GM18507 (cell line): ENCODE measurements around the gene CD47.

ENCODE experiments used
- DNase-seq: peaks from one replicate; pipeline ENCODE4 v3.0.0; 2011; ENCODE audit warnings: low read depth; ENCODE audit not compliant: insufficient read length; ENCODE audit errors: extremely low spot score
- FAIRE-seq: peaks from 2 replicates; lab custom pipeline; 2011; peaks lifted over from hg19 to GRCh38; lab: Jason Lieb, UNC

CD47 gene

GRCh38 chr3:108024146-108024850 is 66.5 kb downstream of the CD47 start:
- no peak for DNase-seq
- no peak for FAIRE-seq

DNA sequence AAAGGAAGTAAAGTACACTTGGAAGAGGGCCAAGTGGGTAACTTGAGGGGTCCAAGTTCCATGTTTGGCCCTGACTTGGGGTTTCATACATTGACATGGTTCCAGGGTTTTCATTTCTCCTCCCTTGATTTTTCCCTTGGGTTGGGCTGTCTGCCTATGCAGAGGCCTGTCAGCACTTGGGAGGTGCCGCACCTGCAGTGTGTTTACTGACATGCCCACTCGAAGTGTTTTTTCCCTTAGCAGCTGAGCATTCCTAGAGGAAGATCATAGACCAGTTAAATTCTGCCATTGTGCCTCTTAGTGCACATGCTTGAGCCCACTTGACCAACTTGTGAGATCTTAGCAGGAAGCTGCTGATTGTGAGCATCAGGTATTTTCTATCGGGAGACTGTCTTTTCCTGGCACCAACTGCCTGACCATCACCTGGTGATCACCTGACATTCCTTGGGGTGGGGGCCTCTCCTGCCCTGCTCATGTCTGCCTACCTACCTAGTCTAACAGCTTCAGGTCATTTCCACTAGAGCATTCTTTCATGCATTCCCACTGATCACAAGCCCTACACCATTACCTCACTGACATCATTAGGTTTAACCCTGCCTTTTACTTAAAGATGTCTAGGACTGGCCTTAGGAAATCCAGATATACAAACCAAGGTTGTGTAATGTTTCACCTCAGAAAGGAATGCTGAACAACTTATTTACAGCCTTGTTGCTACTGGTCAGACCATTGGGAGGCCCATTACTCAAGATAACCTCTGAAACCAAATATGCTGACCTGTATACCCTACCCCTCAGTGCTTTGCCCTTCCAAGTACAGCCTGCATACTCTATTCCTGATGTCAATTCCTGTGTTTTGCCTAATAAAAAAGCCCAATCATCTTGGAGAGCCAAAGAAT is 68.3 kb downstream of the CD47 start:
- DNase-seq (no peak), FAIRE-seq (no peak)

GRCh38 chr3:108021533-108021932 is 69.3 kb downstream of the CD47 start:
- DNase-seq (no peak), FAIRE-seq (no peak)

- DNase-seq (no peak), FAIRE-seq (no peak)
Observed at GRCh38 chr3:108021131-108021530, 69.7 kb downstream of the CD47 start.

- DNase-seq (no peak), FAIRE-seq (no peak)
Observed at GRCh38 chr3:108018552-108018951, 72.3 kb downstream of the CD47 start.

DNA sequence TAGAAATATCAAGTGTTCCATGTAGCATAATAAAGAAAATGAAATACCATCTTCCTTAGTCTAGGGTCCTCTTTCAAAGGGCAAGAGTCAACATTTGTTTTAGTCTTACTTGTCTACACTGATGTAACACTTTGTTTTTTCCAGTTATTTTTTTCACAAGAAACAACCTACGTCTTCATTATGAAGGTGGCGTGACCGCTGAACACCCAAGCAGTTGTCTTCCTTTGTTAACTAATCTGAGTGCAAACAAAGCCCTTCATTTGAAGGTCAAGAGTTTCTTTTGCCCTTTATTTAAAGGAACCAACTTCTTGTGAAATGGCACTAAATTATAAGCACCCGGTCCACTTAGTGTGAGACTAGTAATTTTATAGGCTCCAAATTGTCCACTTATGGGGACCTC is 73.2 kb downstream of the CD47 start:
- FAIRE-seq (no peak), DNase-seq (no peak)

DNA sequence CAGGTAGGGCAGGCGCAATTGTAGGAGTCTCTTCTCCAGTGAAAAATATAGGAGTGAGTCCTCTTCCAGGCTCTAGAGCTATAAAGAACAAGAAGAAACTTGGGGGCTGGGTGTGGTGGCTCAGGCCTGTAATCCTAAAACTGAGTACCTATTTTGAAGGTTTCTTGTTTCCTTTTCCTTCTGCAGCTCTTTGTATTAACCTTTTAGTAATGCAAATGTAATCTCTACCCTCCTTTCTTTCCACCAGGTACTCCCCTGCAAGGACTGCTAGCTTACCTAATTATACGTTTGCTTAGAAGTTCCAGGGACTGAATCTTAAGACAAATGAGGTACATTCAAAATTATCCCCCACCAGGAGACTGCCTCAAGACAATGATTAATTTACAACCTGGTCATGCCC is 75.9 kb downstream of the CD47 start:
- DNase-seq (no peak), FAIRE-seq (no peak)

DNA sequence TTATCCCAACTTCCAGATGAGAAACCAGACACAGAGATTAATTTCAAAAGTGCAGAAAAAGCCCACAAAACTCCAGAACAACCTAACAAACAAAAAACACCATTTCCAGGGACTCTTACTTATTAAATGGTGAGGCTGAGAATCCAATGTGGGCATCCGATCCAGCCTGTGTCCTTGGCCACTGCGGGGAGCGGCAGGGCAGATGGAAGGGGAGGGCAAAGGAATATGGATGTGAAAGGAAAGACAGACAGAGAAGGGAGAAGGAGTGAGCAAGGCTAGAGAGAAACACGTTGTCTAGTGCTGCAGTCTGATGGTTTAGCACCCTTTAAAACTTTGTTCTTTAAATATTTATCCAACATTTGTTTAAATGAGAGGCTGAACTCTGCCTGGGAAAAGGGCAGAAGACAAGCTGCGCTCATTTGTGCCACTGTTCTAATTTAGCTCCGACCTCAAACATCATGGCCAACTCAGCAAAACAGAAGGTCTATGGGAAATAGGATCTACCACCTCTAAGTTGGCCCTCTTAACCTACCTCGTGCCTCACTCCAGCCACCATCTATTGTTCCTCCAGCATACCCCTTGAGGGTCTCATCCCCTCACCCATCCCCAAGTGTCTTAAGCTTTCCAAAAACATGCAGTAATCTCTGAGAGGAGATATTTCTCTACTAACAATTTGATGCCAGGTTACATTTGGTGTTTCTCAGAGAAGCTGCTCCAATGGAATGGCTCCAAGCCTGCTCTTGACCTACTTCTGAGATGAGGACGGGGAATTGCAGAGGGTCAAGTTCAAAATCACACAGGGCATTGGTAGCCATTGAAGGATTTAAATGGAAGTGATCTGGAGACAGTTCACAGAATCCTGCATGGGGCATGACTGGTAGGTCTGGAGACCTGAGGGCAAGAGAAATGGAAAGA is 77.4 kb downstream of the CD47 start:
- FAIRE-seq, result no peak
- DNase-seq, result no peak

- DNase-seq (no peak), FAIRE-seq (no peak)
Observed at GRCh38 chr3:108012304-108012703, 78.5 kb downstream of the CD47 start.

DNA sequence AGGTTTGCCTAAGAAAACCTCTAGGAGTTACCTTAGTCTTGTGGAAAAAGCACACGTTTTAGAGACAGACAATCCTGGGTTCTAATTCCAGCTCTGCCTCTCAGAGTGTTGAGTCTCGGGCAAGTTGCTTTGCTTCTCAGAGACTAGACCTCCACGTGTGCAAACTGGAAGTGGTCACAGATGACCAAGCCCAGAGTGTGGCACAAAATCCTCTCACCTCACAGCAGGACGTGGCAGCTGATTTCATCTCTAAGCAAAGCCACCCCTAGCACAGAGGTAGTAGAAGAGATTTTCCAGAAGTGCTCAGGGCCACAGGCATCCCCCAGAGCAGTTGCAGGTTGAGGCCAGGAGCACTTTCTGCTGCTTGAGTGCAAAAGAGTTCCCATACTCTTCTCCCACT is 79.2 kb downstream of the CD47 start:
- no peak for DNase-seq
- FAIRE-seq, result no peak

DNA sequence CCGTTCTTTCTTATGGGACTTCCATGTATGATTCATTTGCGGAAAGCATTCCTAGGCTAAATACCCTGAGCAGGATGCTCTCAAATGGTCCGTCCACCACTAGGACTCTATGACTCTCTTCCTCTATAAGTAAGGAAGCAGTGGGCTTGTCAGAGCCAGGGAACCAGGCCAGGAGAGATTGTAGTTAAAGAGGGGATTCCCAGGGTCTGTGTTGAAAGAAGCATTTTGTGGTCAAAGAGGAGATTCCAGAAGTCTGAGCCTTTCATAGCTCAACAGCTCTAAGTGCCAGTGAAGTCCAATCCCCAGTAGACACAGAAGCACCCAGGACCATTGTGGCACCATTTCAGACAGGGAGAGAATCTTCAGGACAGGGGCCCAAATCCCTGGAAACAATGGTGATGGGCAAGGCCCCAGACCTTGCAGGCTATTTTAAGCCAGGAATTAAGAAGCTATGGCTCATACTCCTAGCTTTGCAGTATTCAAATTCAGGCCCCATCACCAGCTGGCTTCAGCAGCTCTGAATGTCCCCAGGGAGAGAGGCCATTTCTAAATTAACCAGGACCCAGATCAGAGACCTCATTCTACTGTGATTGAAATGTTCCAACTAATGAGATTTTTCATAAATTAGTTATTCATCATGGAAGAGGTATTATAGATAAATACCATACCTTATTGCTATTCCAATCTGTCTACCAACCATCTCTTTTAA is 81.7 kb downstream of the CD47 start:
- FAIRE-seq, result no peak
- DNase-seq, result no peak

DNA sequence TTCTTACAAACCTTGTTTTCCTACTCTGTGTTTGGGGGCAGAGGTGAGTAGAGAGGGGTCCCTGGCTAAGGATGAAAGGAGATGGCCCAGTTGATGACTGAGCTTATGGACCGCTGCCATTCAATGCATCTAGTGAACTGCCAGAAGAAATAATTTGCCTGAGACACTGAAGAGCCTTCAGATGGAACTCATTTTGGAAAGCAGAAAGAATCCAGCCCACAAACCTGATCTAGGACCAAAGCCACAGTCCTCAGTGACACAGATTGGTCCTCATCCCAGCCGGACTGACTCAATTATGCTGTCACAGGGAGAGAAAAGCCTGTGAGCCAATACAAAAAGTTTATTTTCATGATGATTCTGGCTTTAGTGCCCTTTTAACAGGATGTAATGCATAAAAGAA is 82.7 kb downstream of the CD47 start:
- FAIRE-seq, result no peak
- no peak for DNase-seq

DNA sequence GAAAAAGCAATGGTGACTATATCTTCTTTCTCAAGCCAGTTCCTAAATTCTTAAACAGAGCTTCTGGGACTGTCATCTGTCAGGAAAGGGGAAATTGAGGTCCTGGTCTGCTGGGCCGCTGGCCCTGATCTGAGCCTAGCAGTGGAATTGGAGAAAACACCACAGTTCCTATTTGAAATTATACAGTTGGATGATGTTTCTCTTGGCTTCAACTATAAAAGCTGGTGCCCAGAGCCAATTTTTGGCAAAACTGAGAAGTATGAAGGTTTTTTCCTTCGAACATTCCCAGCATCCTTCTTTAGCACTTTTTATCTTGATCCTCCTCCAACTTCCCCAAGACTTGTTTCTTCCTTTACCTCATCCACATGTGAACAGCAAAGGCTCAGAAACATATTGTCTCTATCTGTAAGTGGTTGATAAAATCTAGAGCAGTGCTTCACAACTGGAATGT is 83.9 kb downstream of the CD47 start:
- FAIRE-seq (no peak), DNase-seq (no peak)

GRCh38 chr3:108006077-108006771 is 84.6 kb downstream of the CD47 start:
- FAIRE-seq (no peak), DNase-seq (no peak)

DNA sequence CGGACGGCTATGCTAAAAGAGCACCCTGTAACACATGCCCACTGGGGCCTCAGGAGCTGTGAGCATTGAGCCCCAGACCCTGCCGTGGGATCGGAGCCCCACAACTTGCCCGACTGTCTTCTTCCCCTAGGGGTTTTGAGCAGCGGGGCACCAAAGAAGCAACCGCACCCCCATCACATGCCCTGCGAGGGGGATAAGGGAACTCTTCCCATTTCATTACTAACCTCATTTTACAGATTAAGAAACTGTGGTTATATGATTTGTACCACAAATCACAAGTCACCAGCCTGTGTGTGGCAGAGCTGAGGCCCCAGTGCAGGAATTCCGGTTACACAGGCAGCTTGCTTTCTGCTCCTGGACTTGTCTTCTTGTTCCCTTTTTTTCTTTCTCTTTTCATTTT is 86.2 kb downstream of the CD47 start:
- no peak for FAIRE-seq
- DNase-seq, result no peak

GRCh38 chr3:108001457-108001856 is 89.4 kb downstream of the CD47 start:
- no peak for DNase-seq
- FAIRE-seq, result no peak

DNA sequence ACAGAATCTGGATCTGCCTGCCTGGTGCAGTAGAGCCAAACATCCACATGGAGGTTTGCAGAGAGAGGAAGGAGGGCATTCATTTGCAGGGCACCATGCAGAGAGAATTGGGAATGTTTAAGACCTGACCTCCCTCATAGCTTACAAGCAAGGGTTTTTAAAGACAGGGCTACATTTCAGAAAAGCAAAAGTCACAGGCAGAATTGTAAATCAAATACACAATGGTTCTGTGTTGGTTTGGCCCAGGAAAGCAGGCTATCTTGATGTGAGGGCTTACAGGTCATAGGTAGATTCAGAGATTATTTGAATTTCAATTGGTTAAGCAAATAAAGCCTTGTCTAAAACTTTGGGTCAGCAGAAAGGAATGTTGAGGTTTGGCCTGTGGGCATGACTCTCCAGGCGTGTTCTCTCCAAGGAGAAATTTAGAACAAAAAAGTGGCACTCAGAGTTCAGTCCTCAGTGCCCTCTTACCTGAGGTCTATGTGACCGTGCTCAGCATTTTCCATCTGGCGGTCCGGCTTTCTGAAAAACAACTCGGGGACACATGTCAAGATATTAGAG is 91.5 kb downstream of the CD47 start:
- DNase-seq (no peak), FAIRE-seq (no peak)

DNA sequence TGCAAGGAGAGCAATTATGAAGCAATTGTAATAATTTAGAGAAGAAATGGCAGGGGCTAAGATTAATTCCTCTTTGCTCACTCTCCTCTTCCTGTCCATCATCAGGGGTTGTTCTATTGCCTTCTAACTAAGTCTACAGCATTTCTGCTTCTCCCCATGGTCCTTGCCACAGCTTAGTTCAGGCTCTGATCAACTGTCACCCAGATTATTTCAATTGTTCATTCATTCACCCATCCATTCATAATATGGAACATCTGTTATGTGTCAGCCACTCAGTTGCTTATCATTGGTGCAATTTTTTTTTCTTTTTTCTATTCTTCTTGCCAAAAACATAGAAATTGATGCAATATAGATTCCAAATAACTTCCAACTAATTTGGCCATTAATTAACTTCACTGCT is 93.2 kb downstream of the CD47 start:
- FAIRE-seq (no peak), DNase-seq (no peak)

- DNase-seq (no peak), FAIRE-seq (no peak)
Observed at GRCh38 chr3:107995823-107996222, 95.0 kb downstream of the CD47 start.
